Measurements from ENCODE around the gene PLXDC1.

GRCh38 chr17:39183045-39183444 lies 31.6 kb upstream of the PLXDC1 start:
- TF ChIP-seq CTCF (IDR thresholded peaks at IDR 0.05) (no peak), POLR2AphosphoS5 (IDR thresholded peaks at IDR 0.05) (no peak), POLR2A (IDR thresholded peaks at IDR 0.05) (no peak)
